HG03280 (cell line): ENCODE measurements around the gene TNFAIP8.

Experiments
- ATAC-seq: cut with Tn5 transposase; IDR thresholded peaks from one replicate; pipeline ENCODE4 v1.9.1; 2021; ENCODE audit warnings: mild to moderate bottlenecking, moderate library complexity; ENCODE audit not compliant: unreplicated experiment

TNFAIP8 gene

GRCh38 chr5:119389288-119390030 lies 33.6 kb downstream of the TNFAIP8 start:
- no peak for ATAC-seq

GRCh38 chr5:119390404-119390803 lies 34.6 kb downstream of the TNFAIP8 start:
- no peak for ATAC-seq

GRCh38 chr5:119393201-119393691 lies 37.4 kb downstream of the TNFAIP8 start:
- ATAC-seq, result no peak

- no peak for ATAC-seq
Measured at GRCh38 chr5:119393746-119394145, 37.9 kb downstream of the TNFAIP8 start.

GRCh38 chr5:119395080-119395836 lies 39.4 kb downstream of the TNFAIP8 start:
- peak; percentile 50 for ATAC-seq

- no peak for ATAC-seq
Measured at GRCh38 chr5:119396030-119396664, 40.3 kb downstream of the TNFAIP8 start.

GRCh38 chr5:119397518-119398380 lies 41.9 kb downstream of the TNFAIP8 start:
- ATAC-seq, result peak; percentile 37

GRCh38 chr5:119398727-119399466 lies 43.1 kb downstream of the TNFAIP8 start:
- no peak for ATAC-seq

- no peak for ATAC-seq
Measured at GRCh38 chr5:119400245-119400644, 44.4 kb downstream of the TNFAIP8 start.

GRCh38 chr5:119402081-119402480 lies 46.3 kb downstream of the TNFAIP8 start:
- no peak for ATAC-seq

- ATAC-seq, result no peak
Measured at GRCh38 chr5:119402555-119402954, 46.7 kb downstream of the TNFAIP8 start.

GRCh38 chr5:119404033-119404432 lies 48.2 kb downstream of the TNFAIP8 start:
- ATAC-seq, result no peak

GRCh38 chr5:119405419-119405818 lies 49.6 kb downstream of the TNFAIP8 start:
- no peak for ATAC-seq

GRCh38 chr5:119406551-119407110 lies 50.8 kb downstream of the TNFAIP8 start:
- ATAC-seq, result no peak

- ATAC-seq, result no peak
Measured at GRCh38 chr5:119409235-119409815, 53.5 kb downstream of the TNFAIP8 start.

GRCh38 chr5:119410448-119411159 lies 54.8 kb downstream of the TNFAIP8 start:
- ATAC-seq, result no peak

- ATAC-seq, result peak; percentile 63
Measured at GRCh38 chr5:119411361-119412278, 55.8 kb downstream of the TNFAIP8 start.
